Embryonic facial prominence (tissue), 1 donor: ENCODE measurements around the gene GALP.
"Not testable (repeated sequence)": the region's sequence is repeated elsewhere in the genome, so short reads cannot be mapped to it uniquely, and the experiment has no call there.

Experiments used
- DNase-seq: peaks from one replicate; pipeline ENCODE4 v3.0.0-alpha.2; 2016; ENCODE audit errors: extremely low spot score

Gene GALP

GRCh38 chr19:56175861-56176307 lies at the start of gene GALP:
TSS of gene GALP (plus strand) at chr19:56176008. CDS start at chr19:56177109, 1,101 bp downstream.
- not testable (repeated sequence) for DNase-seq

DNA sequence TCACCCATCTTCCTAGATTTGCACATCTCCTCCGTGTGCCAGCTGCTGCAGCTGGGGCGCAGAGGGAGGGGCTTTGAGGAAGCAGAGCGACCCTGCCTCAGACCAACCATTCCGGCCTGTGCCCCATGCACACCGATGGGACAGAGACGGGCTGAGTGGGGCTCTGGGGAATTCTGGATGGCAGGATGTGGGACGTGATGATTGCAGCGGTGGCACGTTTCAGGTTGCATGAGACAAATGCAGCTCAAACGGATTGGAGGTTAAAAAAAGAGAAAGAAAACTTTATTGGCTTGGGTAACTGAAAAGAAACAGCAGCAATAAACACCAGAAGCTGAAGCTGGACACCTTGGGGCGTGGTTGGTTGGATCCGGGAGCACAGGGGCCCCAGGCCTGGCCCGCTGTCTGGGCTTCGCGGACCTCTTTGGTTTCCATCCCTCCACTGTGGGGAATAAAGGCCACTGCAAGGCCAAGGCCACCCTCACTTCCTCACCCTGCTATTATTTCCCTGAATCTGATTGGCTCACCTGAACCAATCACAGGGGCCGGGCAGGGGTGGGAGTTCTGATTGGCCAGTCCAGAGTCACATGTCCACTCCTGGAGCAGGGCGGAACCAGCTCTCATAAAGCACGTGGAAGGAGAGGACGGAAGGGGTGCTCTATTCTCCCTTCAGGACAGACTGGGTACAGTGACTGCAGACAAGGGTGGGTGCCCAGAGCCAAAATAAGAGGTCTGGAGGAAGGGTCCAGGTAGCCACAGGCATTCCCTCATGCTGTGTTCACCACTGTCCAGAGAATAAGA lies 48.6 kb upstream of the GALP start:
- DNase-seq = no peak

GRCh38 chr19:56130006-56130405 lies 45.8 kb upstream of the GALP start:
- DNase-seq = no peak

- no peak for DNase-seq
These were observed 44.2 kb upstream of the GALP start for GRCh38 chr19:56131651-56132050.

DNA sequence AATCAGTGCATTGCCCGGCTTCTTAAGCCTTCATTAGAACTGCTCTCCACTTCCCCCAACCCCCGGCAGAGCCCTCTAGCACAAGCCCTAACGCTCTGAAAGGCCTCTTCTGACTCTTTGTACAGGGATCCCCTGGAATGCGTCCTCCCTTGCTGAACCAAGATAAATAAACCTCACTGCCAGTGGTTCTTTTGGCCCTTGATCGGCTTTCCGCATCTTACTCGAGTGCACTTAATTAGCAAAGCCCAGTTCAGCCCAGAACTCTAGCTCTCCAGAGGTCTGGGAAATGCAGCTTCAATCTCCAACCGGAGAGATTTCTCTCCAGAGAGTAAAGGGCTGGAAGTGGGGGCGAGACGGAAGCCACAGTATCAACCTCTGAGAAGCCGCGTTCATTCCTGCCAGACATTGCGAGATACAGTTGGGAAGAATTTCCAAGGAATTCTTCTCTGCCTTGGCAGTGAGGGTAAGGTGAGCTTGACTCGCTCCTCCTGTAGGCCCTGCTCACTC lies 43.4 kb upstream of the GALP start:
- DNase-seq = no peak

DNA sequence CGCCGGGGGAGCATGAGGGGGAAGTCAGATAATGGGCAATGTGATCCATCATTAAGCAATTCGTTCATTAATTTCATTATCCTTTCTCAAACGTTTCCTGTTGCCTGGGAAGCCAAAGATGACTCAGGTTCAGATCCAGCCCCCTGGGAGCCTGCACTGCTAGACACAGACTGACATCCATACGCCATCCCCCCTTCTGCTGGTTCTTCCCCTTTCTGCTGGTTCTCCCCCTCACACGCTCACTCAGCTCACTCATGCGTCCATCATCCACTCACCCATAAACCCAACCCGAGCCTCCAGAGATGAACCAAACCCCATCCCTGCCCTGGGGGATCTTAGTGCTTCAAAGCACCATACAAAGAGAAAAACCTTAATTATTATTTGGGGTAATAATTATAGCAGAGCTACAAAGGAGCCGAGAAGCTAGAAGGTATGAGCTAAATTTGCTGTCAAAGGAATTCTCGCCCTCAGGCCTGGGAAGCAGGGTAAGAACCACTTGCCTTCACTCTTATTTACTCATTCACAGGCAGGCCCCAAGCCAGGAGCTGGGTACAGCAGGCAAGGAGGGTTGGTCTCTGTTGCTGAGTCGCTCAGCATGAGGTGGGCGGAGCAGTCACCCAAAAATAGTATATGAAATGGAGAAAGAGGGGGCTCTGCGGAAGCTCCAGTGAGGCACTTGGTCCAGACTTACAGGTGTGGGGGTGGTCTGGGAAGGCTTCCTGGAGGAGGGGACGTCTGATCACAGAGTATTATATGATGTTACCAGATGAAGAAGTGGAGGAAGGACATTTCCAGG lies 41.8 kb upstream of the GALP start:
- DNase-seq = no peak

- no peak for DNase-seq
These were observed 41.2 kb upstream of the GALP start for GRCh38 chr19:56134654-56134921.

GRCh38 chr19:56136362-56136761 lies 39.4 kb upstream of the GALP start:
- no peak for DNase-seq

DNA sequence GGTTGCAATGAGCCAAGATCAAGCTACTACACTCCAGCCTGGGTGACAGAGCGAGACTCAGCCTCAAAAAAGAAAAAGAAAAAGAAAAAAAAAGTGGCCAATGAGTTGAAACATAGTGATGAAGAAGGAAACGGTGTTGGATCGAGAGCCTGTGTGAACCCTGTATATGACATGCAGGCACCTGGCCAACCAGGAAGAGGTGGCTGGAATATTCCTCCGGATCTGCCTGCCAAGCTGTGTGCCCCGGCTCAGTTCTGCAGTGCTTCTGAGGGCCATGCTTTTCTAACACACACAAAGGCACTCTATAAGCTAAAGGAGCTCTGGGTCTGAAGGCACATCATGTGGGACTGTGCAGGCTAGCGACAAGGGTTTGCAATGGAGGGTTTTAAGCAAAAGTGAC lies 38.4 kb upstream of the GALP start:
- no peak for DNase-seq

- DNase-seq = no peak
These were observed 37.7 kb upstream of the GALP start for GRCh38 chr19:56138069-56138468.

- no peak for DNase-seq
These were observed 35.8 kb upstream of the GALP start for GRCh38 chr19:56139847-56140582.

GRCh38 chr19:56140583-56141416 lies 35.0 kb upstream of the GALP start, which contains the start of gene ZNF444:
TSS of gene ZNF444 (plus strand) at chr19:56141287. CDS start at chr19:56146912, 5,625 bp downstream.
- DNase-seq = peak; percentile 99

DNA sequence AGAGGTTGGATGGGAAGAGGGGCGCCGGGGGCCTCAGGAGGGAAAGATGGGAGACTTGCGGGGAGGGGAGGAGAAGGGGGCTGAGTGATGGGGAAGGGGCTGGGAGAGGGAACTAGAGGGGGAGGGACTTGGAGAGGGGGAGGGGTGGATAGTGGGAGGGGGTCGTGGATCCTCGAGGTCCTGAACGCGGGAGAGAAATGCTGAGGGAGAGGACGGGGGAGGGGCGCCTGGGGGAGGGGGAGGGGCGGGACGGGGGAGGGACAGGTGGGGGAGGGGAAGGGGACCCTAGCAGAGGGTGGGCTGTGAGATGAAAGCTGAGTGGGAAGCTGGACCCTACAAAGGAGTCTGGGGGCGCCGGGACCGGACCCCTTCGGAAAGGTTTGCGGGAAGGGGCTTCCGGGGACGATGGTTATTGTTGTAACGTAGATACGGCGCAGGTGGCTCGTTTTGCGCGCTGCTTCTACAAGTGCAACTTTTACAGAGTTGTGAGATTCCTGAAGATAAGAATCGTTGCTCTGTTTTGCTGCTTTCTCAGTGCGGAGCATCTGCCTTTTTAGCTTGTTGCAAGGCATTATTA lies 34.3 kb upstream of the GALP start:
- peak; percentile 89 for DNase-seq

- no peak for DNase-seq
These were observed 33.6 kb upstream of the GALP start for GRCh38 chr19:56142087-56142787.

DNA sequence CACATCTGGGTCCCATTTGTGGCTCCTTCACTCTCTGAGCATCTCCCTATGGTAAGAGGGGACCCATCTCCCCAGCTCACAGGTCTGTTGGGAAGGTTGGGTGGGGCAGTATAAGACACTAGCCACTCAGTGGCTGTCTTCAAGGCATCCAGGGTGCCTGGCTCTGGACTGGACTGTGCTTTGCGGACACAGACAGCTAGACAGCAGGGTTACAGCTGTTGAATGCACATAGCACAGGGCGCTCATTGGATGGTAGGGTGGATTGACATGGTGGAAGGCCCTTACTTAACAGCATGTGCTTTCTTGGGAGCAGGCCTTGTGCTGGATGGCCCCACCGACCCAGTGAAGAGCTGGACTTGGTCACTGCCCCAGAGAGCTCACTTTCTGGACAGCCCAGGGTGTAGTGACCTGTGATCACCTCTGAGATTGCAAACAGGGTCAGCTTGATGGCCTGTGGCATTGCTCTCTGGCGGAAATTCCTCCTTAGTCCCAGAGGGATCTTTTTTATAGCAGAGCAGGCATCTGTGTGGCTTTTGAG lies 32.8 kb upstream of the GALP start:
- DNase-seq = no peak

- DNase-seq = no peak
These were observed 31.4 kb upstream of the GALP start for GRCh38 chr19:56144376-56144775.

DNA sequence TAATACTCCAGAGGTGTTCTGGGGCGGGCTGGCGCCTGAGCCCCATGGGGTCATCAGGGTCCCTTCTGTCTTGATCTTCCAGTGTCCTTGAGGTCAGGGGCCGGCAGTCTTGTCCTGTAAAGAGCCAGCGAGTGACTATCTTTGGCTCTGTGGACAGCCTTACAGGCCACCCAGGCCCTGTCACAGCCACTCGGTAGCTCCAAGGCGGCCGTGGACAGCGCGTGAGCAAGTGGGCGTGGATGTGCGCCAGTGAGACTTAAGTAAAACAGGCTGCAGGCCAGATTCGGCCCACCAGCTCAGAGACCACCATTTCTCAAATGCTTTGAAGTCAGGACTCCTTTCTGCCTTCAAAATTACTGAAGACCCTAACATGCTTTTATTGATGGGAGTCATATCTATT lies 31.0 kb upstream of the GALP start:
- no peak for DNase-seq

- DNase-seq = no peak
These were observed 30.1 kb upstream of the GALP start for GRCh38 chr19:56145698-56146097.

GRCh38 chr19:56146904-56147303 lies 28.9 kb upstream of the GALP start:
- no peak for DNase-seq

DNA sequence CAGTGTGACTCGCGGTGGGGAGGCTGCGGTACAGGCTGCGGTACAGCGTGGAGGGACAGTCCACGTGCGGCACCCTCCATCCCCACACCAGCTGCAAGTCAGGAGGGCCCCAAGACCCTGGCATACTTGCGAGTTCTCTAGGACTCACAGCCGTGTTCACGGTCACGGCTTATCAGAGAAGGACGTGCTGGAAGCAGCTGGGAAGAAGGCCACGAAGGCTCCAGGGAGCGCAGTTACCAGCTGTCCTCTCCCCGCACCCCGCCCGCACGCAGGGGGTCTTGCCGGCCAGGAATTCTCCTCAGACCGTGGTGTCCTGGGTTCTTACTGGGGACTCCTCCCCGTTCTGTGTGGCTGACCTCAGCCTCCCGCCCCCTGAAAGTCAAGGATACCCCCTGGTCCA lies 28.5 kb upstream of the GALP start:
- DNase-seq = no peak
